OCI-LY3 (cell line): ENCODE results near the gene C17orf113.

Experiments
- EZH2phosphoT487 ChIP-seq: fragments of 200-600 bp; shearing (Covaris generic); IDR thresholded peaks from 2 replicates; pipeline ENCODE4 v1.6.1; 2018; ENCODE audit warnings: antibody characterized with exemption, mixed run types, low read depth
- TF ChIP-seq, protein P1 (sequence below): fragments of 200-600, 300-600 bp; sonication (generic); IDR thresholded peaks from 2 replicates; pipeline ENCODE4 v1.5.1; 2014; ENCODE audit warnings: antibody characterized with exemption, low read length, low read depth

DNA sequence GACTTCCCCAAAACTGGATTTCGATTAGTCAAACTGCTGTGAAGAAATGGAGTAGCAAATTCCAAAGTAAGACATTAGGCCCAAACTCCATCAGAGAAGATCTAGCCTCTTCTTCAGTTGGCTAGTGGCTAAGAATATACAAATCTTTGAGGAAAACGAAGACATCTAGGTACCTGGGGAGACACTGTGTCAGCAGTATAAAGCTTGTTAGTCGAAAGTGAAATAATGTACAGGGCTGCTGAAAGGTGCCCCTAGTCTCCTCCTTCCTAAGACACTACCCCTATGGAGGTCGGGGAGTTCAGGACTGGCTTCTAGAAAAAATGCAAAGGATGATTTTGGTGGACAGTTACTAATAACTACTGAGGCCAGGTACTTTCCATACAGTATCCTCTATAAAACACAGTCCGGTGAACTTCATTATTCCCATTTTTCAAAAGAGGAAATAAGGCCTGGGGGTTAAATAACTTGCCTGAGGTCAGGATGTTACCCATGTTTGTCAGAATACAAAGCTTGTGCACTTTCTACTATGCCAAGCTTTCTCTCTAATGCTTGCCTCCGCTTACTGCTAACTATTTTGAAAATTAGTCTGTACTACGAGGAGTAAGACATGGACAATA, 48.1 kb downstream of the C17orf113 start:
- TF ChIP-seq, protein P1, sequence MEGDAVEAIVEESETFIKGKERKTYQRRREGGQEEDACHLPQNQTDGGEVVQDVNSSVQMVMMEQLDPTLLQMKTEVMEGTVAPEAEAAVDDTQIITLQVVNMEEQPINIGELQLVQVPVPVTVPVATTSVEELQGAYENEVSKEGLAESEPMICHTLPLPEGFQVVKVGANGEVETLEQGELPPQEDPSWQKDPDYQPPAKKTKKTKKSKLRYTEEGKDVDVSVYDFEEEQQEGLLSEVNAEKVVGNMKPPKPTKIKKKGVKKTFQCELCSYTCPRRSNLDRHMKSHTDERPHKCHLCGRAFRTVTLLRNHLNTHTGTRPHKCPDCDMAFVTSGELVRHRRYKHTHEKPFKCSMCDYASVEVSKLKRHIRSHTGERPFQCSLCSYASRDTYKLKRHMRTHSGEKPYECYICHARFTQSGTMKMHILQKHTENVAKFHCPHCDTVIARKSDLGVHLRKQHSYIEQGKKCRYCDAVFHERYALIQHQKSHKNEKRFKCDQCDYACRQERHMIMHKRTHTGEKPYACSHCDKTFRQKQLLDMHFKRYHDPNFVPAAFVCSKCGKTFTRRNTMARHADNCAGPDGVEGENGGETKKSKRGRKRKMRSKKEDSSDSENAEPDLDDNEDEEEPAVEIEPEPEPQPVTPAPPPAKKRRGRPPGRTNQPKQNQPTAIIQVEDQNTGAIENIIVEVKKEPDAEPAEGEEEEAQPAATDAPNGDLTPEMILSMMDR = no peak
- no peak for TF ChIP-seq EZH2phosphoT487
